Neural cell (in vitro differentiated cells): ENCODE data around the gene ADARB2. TPM values are rescaled to one million over a fixed set of nuclear protein-coding genes. Genes with fewer than 3 reads are reported as not detected.

Experiments used
- H2AFZ ChIP-seq: fragments of 200-600, 300-800 bp; sonication (generic), shearing (Covaris generic); 2 replicates; pipeline ENCODE4 v1.6.0; 2014; ENCODE audit warnings: low read depth, mild to moderate bottlenecking, antibody characterized with exemption, low read length, moderate library complexity
- H3F3A ChIP-seq: fragments of 200-600 bp; shearing (Covaris generic); 2 replicates; pipeline ENCODE4 v1.6.1; 2016; ENCODE audit warnings: mild to moderate bottlenecking, moderate library complexity, mixed read lengths, antibody characterized with exemption, low read length; ENCODE audit not compliant: insufficient read depth, poor library complexity, severe bottlenecking
- H3K27ac ChIP-seq: fragments of 200-600, 300-800 bp; sonication (generic), shearing (Covaris generic); 2 replicates; pipeline ENCODE4 v1.5.1; 2014; ENCODE audit warnings: mild to moderate bottlenecking, low read length, moderate library complexity
- H3K27me3 ChIP-seq: fragments of 300-800, 200-600 bp; sonication (generic), shearing (Covaris generic); 2 replicates; pipeline ENCODE4 v1.6.0; 2014; ENCODE audit warnings: mild to moderate bottlenecking, low read depth, low read length, moderate library complexity; ENCODE audit not compliant: insufficient read depth
- H3K36me3 ChIP-seq: fragments of 300-800, 200-600 bp; sonication (generic), shearing (Covaris generic); 2 replicates; pipeline ENCODE4 v1.5.1; 2014; ENCODE audit warnings: mild to moderate bottlenecking, antibody characterized with exemption, low read length, moderate library complexity; ENCODE audit not compliant: insufficient read depth
- H3K4me2 ChIP-seq: fragments of 300-800, 200-600 bp; sonication (generic), shearing (Covaris generic); 2 replicates; pipeline ENCODE4 v1.6.0; 2014; ENCODE audit warnings: mild to moderate bottlenecking, low read length
- H3K4me3 ChIP-seq: fragments of 300-800, 200-600 bp; sonication (generic), shearing (Covaris generic); 2 replicates; pipeline ENCODE4 v1.5.1; 2014; ENCODE audit warnings: mild to moderate bottlenecking, low read length, moderate library complexity
- H3K79me2 ChIP-seq: fragments of 200-600 bp; shearing (Covaris generic); replicated peaks from 2 replicates; pipeline ENCODE4 v1.6.0; 2014; ENCODE audit warnings: mild to moderate bottlenecking, low read length, moderate library complexity; ENCODE audit not compliant: insufficient read depth
- H3K9ac ChIP-seq: fragments of 300-800, 200-600 bp; sonication (generic), shearing (Covaris generic); 2 replicates; pipeline ENCODE4 v1.6.1; 2016; ENCODE audit warnings: mild to moderate bottlenecking, low read length, mixed read lengths
- H3K9me2 ChIP-seq: fragments of 200-600 bp; shearing (Covaris generic); 2 replicates; pipeline ENCODE4 v1.6.1; 2016; ENCODE audit warnings: mild to moderate bottlenecking, low read length, mixed read lengths; ENCODE audit not compliant: insufficient read depth
- H3K9me3 ChIP-seq: fragments of 200-600, 300-800 bp; sonication (generic), shearing (Covaris generic); 2 replicates; pipeline ENCODE4 v1.6.1; 2016; ENCODE audit warnings: mild to moderate bottlenecking, mixed run types, low read length, moderate library complexity, mixed read lengths
- H4K20me1 ChIP-seq: fragments of 200-600 bp; shearing (Covaris generic); 2 replicates; pipeline ENCODE4 v1.6.1; 2016; ENCODE audit warnings: mild to moderate bottlenecking, mixed run types; ENCODE audit not compliant: insufficient read depth
- CTCF ChIP-seq: fragments of 450-650 bp; IDR thresholded peaks from 2 replicates; pipeline ENCODE4 v1.5.1; 2014; ENCODE audit warnings: antibody characterized with exemption, mild to moderate bottlenecking, moderate library complexity; ENCODE audit not compliant: poor library complexity, severe bottlenecking
- EP300 ChIP-seq: fragments of 450-650 bp; conservative IDR thresholded peaks from 2 replicates; pipeline ENCODE4 v1.6.1; 2014; ENCODE audit warnings: antibody characterized with exemption, mild to moderate bottlenecking, moderate library complexity; ENCODE audit not compliant: poor library complexity, severe bottlenecking
- EZH2 ChIP-seq: fragments of 200-600, 300-800 bp; shearing (Covaris generic), sonication (generic); IDR thresholded peaks from 2 replicates; pipeline ENCODE4 v1.6.1; 2014; ENCODE audit warnings: antibody characterized with exemption, low read length, borderline replicate concordance, mild to moderate bottlenecking; ENCODE audit not compliant: insufficient read depth, poor library complexity, severe bottlenecking
- MXI1 ChIP-seq: fragments of 450-650 bp; conservative IDR thresholded peaks from 2 replicates; pipeline ENCODE4 v1.6.1; 2014; ENCODE audit warnings: antibody characterized with exemption, mild to moderate bottlenecking; ENCODE audit not compliant: poor library complexity, severe bottlenecking
- POLR2AphosphoS5 ChIP-seq: IDR thresholded peaks from 2 replicates; pipeline ENCODE4 v1.6.1; 2012
- RAD21 ChIP-seq: fragments of 450-650 bp; conservative IDR thresholded peaks from 2 replicates; pipeline ENCODE4 v1.6.1; 2014; ENCODE audit warnings: antibody characterized with exemption, mild to moderate bottlenecking, moderate library complexity
- REST ChIP-seq: IDR thresholded peaks from 2 replicates; pipeline ENCODE4 v1.6.1; 2012; ENCODE audit warnings: borderline replicate concordance
- SMC3 ChIP-seq: fragments of 450-650 bp; conservative IDR thresholded peaks from 2 replicates; pipeline ENCODE4 v1.6.1; 2014; ENCODE audit warnings: antibody characterized with exemption, mild to moderate bottlenecking, moderate library complexity; ENCODE audit not compliant: poor library complexity
- TAF1 ChIP-seq: IDR thresholded peaks from 2 replicates; pipeline ENCODE4 v1.6.1; 2012; ENCODE audit warnings: low read depth
- polyA plus RNA-seq: library from polyadenylated mRNA; depleted of rRNA; stranded (reverse); fragments of >200 nt; gene quantifications from 2 replicates; pipeline ENCODE4 v1.2.3, GENCODE V29; 2014

Gene ADARB2
- polyA plus RNA-seq, 1 donor from 2014 or later, result 3.6 TPM

DNA sequence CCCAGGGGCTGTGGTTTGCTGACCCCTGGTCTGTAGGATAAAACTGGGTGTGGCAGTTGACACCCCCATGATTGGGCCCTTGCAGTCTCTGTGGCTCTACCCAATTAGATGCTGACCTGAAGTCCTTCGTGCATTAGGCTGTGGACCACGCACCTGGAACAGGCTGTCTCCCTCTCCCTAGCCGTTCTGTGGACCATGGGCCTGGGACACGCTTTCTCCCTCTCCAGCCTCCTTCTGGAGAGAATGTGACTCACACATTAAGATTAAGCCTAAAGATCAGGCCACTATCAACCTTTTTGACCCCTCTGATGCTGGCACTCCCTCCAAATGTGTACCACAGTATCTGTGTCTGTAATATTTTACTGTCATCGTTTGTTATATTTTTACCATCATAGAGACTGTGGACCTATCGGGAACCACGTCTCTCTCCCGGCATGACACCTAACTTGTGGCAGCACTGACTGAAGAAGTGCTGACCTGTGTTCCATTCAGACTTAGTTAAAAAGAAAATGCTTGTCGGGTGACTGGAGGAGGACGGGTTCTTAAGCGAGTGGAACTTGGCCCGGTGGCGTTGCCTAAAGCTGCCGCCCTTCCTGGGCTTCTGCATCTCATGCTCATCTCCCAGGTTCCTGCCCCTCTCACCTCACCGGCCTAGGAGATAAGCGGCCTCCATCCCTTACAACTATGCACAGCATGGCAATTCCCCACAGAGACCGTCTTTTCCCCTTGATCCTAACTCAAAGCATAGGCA is 588.3 kb downstream of the ADARB2 start:
- H3K4me2 ChIP-seq, result no peak overlapping the region
- no peaks in the 10 kb centered on the region for H4K20me1 ChIP-seq
- H3K9ac ChIP-seq, result no peak overlapping the region
- no peaks in the 10 kb centered on the region for H3K9me3 ChIP-seq
- no peak overlapping the region for H3K4me3 ChIP-seq
- no peaks in the 10 kb centered on the region for H3K9me2 ChIP-seq
- no peaks in the 10 kb centered on the region for H3K79me2 ChIP-seq
- peak overlapping the region; percentile 34 for H3K27ac ChIP-seq
- H3K36me3 ChIP-seq, result no peaks in the 10 kb centered on the region
- TF ChIP-seq MXI1, result no peak
- TF ChIP-seq POLR2AphosphoS5, result no peak
- TF ChIP-seq EZH2, result no peak
- TF ChIP-seq SMC3, result no peak
- no peak for TF ChIP-seq TAF1
- TF ChIP-seq REST, result no peak
- no peak for TF ChIP-seq RAD21
- no peak for TF ChIP-seq EP300
- no peak for TF ChIP-seq CTCF
- no peaks in the 10 kb centered on the region for H3F3A ChIP-seq
- no peak overlapping the region for H2AFZ ChIP-seq
- no peaks in the 10 kb centered on the region for H3K27me3 ChIP-seq

DNA sequence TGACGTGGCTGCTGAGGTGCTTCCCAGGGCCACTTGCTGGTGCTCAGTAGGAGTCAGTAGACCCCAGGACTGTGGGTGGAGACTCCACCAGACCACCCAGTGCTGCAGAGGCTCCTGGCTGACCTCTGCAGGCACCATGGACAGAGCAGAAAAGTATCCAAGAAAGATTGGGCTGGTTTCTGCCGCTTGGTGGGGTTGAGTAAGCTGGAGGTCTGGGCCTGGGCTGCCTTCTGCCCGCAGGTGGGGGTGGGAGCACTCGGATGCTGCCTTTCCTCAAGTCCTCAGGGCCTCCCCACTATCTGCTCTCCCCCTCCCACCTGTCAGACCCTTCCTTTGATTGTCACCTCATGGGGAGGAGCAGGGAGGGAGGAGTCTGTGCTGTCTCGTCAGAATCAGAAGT is 589.5 kb downstream of the ADARB2 start:
- H3K27me3 ChIP-seq, result no peaks in the 10 kb centered on the region
- H3K36me3 ChIP-seq, result no peaks in the 10 kb centered on the region
- no peak for TF ChIP-seq REST
- no peak for TF ChIP-seq TAF1
- TF ChIP-seq SMC3, result no peak
- TF ChIP-seq EZH2, result no peak
- no peak for TF ChIP-seq POLR2AphosphoS5
- no peak for TF ChIP-seq MXI1
- TF ChIP-seq RAD21, result no peak
- no peak for TF ChIP-seq EP300
- no peak for TF ChIP-seq CTCF
- no peak overlapping the region for H3K4me3 ChIP-seq
- H3K27ac ChIP-seq, result no peak overlapping the region
- no peaks in the 10 kb centered on the region for H3K79me2 ChIP-seq
- H3K9ac ChIP-seq, result no peak overlapping the region
- H3K9me3 ChIP-seq, result no peaks in the 10 kb centered on the region
- H3K4me2 ChIP-seq, result no peak overlapping the region
- no peak overlapping the region for H2AFZ ChIP-seq
- H3F3A ChIP-seq, result no peaks in the 10 kb centered on the region
- no peaks in the 10 kb centered on the region for H3K9me2 ChIP-seq
- no peaks in the 10 kb centered on the region for H4K20me1 ChIP-seq
